Lung (tissue), 12 donors: ENCODE measurements around the gene P2RX1. TPM values are rescaled to one million over a fixed set of nuclear protein-coding genes. Genes with fewer than 3 reads are reported as not detected.

Source experiments
- ATAC-seq: fragments of 200-7000 bp; cut with Tn5 transposase; one replicate; pipeline ENCODE4 v1.9.1; 2020; ENCODE audit warnings: moderate number of reproducible peaks; ENCODE audit not compliant: insufficient read depth, low FRiP score
- DNase-seq, 3 donors: peaks; one replicate each; pipeline ENCODE4 v3.0.0-alpha.2; 2013 to 2017
- H3K27ac ChIP-seq, 2 donors: one replicate each; pipeline ENCODE4 v1.5.1; 2013; ENCODE audit warnings: mild to moderate bottlenecking in 2 of 2, moderate library complexity in 2 of 2, control low read depth in 1 of 2, inconsistent platforms in 1 of 2, low read depth in 1 of 2, low read length in 1 of 2
- H3K27me3 ChIP-seq, 3 donors: one replicate each; pipeline ENCODE4 v1.5.1; 2013; ENCODE audit warnings: low read length in 2 of 3; ENCODE audit not compliant: control insufficient read depth in 3 of 3, insufficient read depth in 3 of 3
- H3K36me3 ChIP-seq, 4 donors: one replicate each; pipeline ENCODE4 v1.5.1; 2013; ENCODE audit warnings: low read length in 4 of 4, mild to moderate bottlenecking in 1 of 4, moderate library complexity in 1 of 4; ENCODE audit not compliant: control insufficient read depth in 4 of 4, insufficient read depth in 4 of 4
- H3K4me1 ChIP-seq, 5 donors: one replicate each; pipeline ENCODE4 v1.5.1; 2013; ENCODE audit warnings: low read length in 5 of 5, mild to moderate bottlenecking in 2 of 5, moderate library complexity in 1 of 5; ENCODE audit not compliant: control insufficient read depth in 5 of 5, insufficient read depth in 5 of 5
- H3K4me3 ChIP-seq: one replicate; pipeline ENCODE4 v1.5.1; 2013; ENCODE audit warnings: mild to moderate bottlenecking, control low read depth, moderate library complexity
- H3K9ac ChIP-seq, 2 donors: one replicate each; pipeline ENCODE4 v1.5.1; 2013; ENCODE audit warnings: low read length in 2 of 2, control low read depth in 1 of 2; ENCODE audit not compliant: insufficient read depth in 1 of 2
- H3K9me3 ChIP-seq, 4 donors: one replicate each; pipeline ENCODE4 v1.5.1; 2013; ENCODE audit warnings: low read length in 3 of 4, mild to moderate bottlenecking in 1 of 4, moderate library complexity in 1 of 4; ENCODE audit not compliant: control insufficient read depth in 4 of 4, insufficient read depth in 3 of 4
- WGBS, 2 donors: extraction: QIAGEN DNeasy Blood & Tissue Kit; methylation state at CpG; one replicate each; pipeline ENCODE4 v1.1.7; 2013; 5-methylcytosine and 5-hydroxymethylcytosine counted together
- polyA plus RNA-seq, 2 donors: library from polyadenylated mRNA; stranded (reverse); fragments of 200-250 nt; gene quantifications; one replicate each; pipeline ENCODE4 v1.2.1, GENCODE V29; 2013
- total RNA-seq, 2 donors: library from RNA; depleted of rRNA in 1 of 2; stranded (reverse); fragments of >200 nt in 1 of 2; gene quantifications; one replicate each; pipeline ENCODE4 v1.2.1, GENCODE V29; 2014 to 2021
- TF ChIP-seq, protein P1 (sequence below): IDR thresholded peaks from 2 replicates; pipeline ENCODE4 v1.5.1; 2012; ENCODE audit warnings: mild to moderate bottlenecking; ENCODE audit errors: control extremely low read depth, extremely low read depth
- donor health status: control.
- donor health status: control.
- donor health status: Bipolar disorder and iron deficiency.
- donor health status: healthy.
- donor health status: DM: yes; HTN: yes; CAD: no.

The P2RX1 gene
- total and polyA plus RNA-seq, 4 donors, result 4.6 to 16.4 (median 10.5) TPM

DNA sequence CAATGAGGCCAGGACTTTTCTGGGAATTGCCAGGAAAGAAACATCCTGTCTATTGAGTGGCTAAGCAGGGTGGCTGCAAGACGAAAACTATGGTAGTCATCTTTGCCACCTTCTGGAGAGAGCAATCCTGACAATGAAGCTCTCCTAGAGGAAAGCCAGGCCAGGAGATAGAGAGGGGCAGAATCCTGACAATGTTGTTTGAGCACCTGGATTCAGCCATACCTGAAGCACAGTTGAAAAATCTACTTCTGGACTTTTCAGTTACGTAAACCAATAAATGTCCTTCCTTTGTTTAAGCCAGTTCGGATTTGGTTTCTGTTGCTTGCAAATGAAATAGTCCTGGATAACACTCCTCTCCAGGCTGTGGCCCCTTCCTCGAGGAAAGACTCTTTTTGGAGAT, 9.4 kb downstream of the P2RX1 start:
- TF ChIP-seq, protein P1, sequence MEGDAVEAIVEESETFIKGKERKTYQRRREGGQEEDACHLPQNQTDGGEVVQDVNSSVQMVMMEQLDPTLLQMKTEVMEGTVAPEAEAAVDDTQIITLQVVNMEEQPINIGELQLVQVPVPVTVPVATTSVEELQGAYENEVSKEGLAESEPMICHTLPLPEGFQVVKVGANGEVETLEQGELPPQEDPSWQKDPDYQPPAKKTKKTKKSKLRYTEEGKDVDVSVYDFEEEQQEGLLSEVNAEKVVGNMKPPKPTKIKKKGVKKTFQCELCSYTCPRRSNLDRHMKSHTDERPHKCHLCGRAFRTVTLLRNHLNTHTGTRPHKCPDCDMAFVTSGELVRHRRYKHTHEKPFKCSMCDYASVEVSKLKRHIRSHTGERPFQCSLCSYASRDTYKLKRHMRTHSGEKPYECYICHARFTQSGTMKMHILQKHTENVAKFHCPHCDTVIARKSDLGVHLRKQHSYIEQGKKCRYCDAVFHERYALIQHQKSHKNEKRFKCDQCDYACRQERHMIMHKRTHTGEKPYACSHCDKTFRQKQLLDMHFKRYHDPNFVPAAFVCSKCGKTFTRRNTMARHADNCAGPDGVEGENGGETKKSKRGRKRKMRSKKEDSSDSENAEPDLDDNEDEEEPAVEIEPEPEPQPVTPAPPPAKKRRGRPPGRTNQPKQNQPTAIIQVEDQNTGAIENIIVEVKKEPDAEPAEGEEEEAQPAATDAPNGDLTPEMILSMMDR, result no peak
- ATAC-seq (no peak), DNase-seq (no peak)
- no peaks in the 10 kb centered on the region for H3K27me3 ChIP-seq
- H3K4me3 ChIP-seq, result no peak overlapping the region
- H3K36me3 ChIP-seq, result no peaks in the 10 kb centered on the region
- no peak overlapping the region for H3K9ac ChIP-seq
- H3K9me3 ChIP-seq, result no peaks in the 10 kb centered on the region
- H3K27ac ChIP-seq, result no peak overlapping the region
- peaks cover 0 to 14% (median 4%) of the 10 kb centered on the region in 5 donors for H3K4me1 ChIP-seq
- WGBS, 2 donors, result 89 to 97% methylated on average over 4 of the region's 4 CpGs

DNA sequence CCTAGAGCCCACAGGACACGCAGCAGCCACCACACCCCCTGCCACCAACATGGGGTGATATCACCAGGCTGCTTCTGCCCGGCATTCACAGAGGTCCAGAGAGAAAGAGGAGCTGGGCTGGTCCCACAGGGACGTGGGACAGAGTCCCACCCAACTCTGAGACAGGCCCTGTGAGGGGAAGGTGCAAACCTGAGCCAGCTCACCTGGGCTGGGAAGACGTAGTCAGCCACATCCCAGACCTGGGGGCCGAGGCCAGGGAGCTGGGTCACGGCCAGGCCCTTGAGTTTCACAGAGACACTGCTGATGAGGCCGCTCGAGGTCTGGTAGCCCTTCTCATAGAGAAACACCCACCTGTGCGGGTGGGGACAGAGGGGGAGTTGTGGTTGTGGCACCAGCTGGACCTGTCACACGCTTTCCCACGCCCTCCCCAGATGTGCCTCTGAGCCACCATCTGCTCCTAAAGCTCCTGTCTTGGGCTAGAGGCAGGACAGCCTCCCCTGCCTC, 11.2 kb downstream of the P2RX1 start:
- TF ChIP-seq, protein P1, result no peak
- Histone ChIP-seq H3K36me3 (no peaks in the 10 kb centered on the region), H3K4me3 (no peak overlapping the region), H3K9me3 (no peaks in the 10 kb centered on the region), H3K27me3 (no peaks in the 10 kb centered on the region), H3K27ac (no peak overlapping the region), H3K4me1 (peaks cover 0 to 7% (median 0%) of the 10 kb centered on the region in 5 donors), H3K9ac (no peak overlapping the region)
- ATAC-seq (no peak), DNase-seq (no peak)
- 73 to 93% methylated on average over 11 of the region's 11 CpGs for WGBS, 2 donors

DNA sequence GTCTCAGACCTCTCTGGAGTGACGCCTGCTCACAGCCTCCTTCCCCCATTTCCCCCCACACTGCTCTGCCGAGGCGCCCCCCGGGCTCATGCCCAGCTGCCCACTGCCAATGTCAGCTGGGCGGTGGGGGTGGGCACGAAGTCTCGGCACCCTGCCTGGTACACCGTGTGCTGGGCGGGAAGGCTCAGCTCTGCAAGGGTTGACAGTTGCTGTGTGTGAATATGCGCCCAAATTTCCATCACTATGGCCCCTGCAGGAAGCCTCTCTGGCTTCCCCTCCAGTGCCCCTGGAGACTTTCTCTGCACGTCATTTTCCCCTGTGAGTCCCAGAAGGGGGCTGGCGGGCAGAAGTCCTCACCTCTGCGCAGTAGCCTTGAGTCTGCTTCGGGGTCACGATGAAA, 11.8 kb downstream of the P2RX1 start:
- Histone ChIP-seq H3K9ac (no peak overlapping the region), H3K9me3 (no peaks in the 10 kb centered on the region), H3K27ac (no peak overlapping the region), H3K4me3 (no peak overlapping the region), H3K27me3 (no peaks in the 10 kb centered on the region), H3K4me1 (peaks cover 0 to 7% (median 0%) of the 10 kb centered on the region in 5 donors), H3K36me3 (no peaks in the 10 kb centered on the region)
- 68 to 90% methylated on average over 15 of the region's 15 CpGs for WGBS, 2 donors
- DNase-seq, result no peak
- no peak for ATAC-seq
- TF ChIP-seq, protein P1, result no peak

DNA sequence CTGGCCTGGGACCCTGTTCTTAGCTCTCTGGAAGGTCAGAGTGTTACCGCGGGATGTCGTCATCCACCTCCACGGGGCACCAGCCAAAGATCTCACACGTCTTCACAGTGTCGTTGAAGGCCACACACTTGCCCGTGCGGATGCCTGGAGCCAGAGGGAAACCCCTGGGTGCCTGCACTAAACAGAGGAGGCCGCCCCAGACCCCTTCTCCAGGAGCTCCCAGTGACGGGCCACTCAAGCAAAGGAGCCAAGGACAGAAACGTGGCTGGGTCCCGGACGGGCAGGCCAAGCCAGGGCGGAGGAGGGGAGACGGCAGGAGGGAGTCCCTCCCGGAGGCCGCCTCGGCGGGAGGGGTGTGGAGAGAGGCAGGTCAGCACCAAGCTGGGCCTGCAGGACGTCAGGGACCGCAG, 12.4 kb downstream of the P2RX1 start:
- no peaks in the 10 kb centered on the region for H3K9me3 ChIP-seq
- H3K4me3 ChIP-seq, result no peak overlapping the region
- TF ChIP-seq, protein P1, result no peak
- H3K27ac ChIP-seq, result no peak overlapping the region
- H3K27me3 ChIP-seq, result no peaks in the 10 kb centered on the region
- 75 to 77% methylated on average over 21 of the region's 21 CpGs for WGBS, 2 donors
- H3K36me3 ChIP-seq, result no peaks in the 10 kb centered on the region
- no peak overlapping the region for H3K9ac ChIP-seq
- H3K4me1 ChIP-seq, result peaks cover 0 to 7% (median 0%) of the 10 kb centered on the region in 5 donors
- DNase-seq, result no peak
- ATAC-seq, result no peak
